GM19438 (cell line): ENCODE results near the gene FZD8.
"Not testable (repeated sequence)": the region's sequence is repeated elsewhere in the genome, so short reads cannot be mapped to it uniquely, and the experiment has no call there.

ENCODE experiments used
- ATAC-seq: cut with Tn5 transposase; IDR thresholded peaks from one replicate; pipeline ENCODE4 v1.9.1; 2021; ENCODE audit warnings: low read depth; ENCODE audit not compliant: unreplicated experiment

The FZD8 gene

GRCh38 chr10:35642035-35642792 lies at the start of gene FZD8:
FZD8 (minus strand) TSS chr10:35642296; CDS start chr10:35641429, 867 bp downstream.
- ATAC-seq, result peak; percentile 84

- ATAC-seq, result no peak
Measured at GRCh38 chr10:35691522-35692236, 49.6 kb upstream of the FZD8 start.

GRCh38 chr10:35690534-35690933 lies 48.4 kb upstream of the FZD8 start:
- no peak for ATAC-seq

- ATAC-seq, result not testable (repeated sequence)
Measured at GRCh38 chr10:35685858-35686257, 43.8 kb upstream of the FZD8 start.

- ATAC-seq, result no peak
Measured at GRCh38 chr10:35685402-35685801, 43.3 kb upstream of the FZD8 start.

- no peak for ATAC-seq
Measured at GRCh38 chr10:35684586-35684985, 42.5 kb upstream of the FZD8 start.

GRCh38 chr10:35675846-35676245 lies 33.8 kb upstream of the FZD8 start:
- ATAC-seq, result no peak

GRCh38 chr10:35674843-35675242 lies 32.7 kb upstream of the FZD8 start:
- no peak for ATAC-seq

GRCh38 chr10:35668865-35669650 lies 27.0 kb upstream of the FZD8 start:
- no peak for ATAC-seq

- no peak for ATAC-seq
Measured at GRCh38 chr10:35667971-35668370, 25.9 kb upstream of the FZD8 start.

GRCh38 chr10:35667270-35667889 lies 25.3 kb upstream of the FZD8 start:
- ATAC-seq, result no peak

GRCh38 chr10:35661236-35661635 lies 19.1 kb upstream of the FZD8 start:
- ATAC-seq, result no peak

GRCh38 chr10:35659456-35659855 lies 17.4 kb upstream of the FZD8 start:
- no peak for ATAC-seq

- ATAC-seq, result no peak
Measured at GRCh38 chr10:35657621-35658020, 15.5 kb upstream of the FZD8 start.

GRCh38 chr10:35652824-35653223 lies 10.7 kb upstream of the FZD8 start:
- ATAC-seq, result no peak

GRCh38 chr10:35650894-35651293 lies 8.8 kb upstream of the FZD8 start:
- no peak for ATAC-seq

GRCh38 chr10:35644050-35644950 lies 2.2 kb upstream of the FZD8 start:
- ATAC-seq, result no peak

- no peak for ATAC-seq
Measured at GRCh38 chr10:35643151-35644049, 1.3 kb upstream of the FZD8 start.

GRCh38 chr10:35642793-35643114 lies 658 bp upstream of the FZD8 start:
- no peak for ATAC-seq
